Stimulated activated CD4-positive, alpha-beta T cell treated with anti-CD3 and anti-CD28 coated beads, Interleukin-4, amount 100 ng/mL, for 1 hour (primary cell): Measurements from ENCODE around the gene ADAMTS14.

Source experiments
- DNase-seq: peaks from one replicate; pipeline ENCODE4 v3.0.0-alpha.2; 2020

The ADAMTS14 gene

DNA sequence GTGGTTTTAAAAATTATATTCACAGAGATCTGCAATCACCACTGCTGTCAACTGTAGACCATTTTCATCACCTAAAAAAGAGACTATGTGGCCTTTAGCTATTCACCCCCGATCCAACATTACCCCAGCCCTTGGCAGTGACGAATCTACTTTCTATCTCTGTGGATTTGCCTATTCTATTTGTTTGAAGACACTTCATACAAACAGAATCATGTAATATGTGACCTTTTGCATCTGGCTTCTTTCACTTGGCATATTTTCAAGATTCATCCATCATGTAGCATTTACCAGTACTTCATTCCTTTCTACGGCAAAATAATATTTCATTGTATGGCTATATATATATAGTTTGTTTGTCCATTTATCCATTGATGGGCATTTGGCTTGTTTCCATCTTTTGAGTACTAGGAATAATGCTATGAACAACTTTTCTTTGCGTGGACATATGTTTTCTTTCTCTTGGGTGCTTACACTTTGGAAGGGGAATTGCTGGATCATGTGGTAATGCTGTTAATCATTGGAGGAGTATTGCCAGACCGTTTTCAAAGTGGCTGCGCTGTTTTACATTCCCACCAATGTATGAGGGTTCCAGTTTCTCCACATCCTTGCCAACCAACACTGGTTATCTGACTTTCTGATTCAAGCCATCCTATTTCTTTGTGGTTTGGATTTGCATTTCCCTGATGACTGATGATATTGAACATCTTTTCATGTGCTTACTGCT is 22.3 kb downstream of the ADAMTS14 start:
- no peak for DNase-seq

- no peak for DNase-seq
Observed at GRCh38 chr10:70695241-70696030, 23.1 kb downstream of the ADAMTS14 start.

- DNase-seq = no peak
Observed at GRCh38 chr10:70698211-70698610, 25.9 kb downstream of the ADAMTS14 start.

DNA sequence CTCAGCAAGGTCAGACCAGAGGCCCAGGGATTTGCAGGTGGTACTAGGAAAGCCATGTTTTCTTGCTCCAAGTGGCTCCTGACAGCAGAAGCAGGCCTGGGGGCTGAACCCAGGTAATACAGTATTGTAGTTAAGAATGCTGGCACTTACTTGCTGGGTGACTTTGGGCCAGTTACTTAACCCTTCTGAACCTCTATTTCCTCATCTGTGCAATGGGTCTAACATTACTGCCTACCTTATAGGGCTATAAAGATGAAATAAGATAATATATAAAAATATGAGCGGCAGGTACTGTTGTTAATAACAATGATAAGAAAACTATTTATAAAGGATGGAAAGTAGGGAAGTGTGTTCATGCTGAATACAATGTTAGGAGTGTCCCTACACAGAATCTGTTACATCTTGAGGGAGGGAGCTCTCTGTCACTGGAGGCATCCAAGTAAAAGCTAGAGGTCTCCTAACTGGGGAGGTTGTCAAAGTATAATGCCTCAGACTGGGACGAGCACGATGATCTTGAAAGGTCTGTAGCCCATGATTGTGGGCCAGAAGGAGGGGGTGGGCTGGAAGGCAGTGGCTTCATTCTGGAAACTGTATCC is 26.9 kb downstream of the ADAMTS14 start:
- DNase-seq = no peak

GRCh38 chr10:70699659-70700174 is 27.4 kb downstream of the ADAMTS14 start:
- DNase-seq = no peak

DNA sequence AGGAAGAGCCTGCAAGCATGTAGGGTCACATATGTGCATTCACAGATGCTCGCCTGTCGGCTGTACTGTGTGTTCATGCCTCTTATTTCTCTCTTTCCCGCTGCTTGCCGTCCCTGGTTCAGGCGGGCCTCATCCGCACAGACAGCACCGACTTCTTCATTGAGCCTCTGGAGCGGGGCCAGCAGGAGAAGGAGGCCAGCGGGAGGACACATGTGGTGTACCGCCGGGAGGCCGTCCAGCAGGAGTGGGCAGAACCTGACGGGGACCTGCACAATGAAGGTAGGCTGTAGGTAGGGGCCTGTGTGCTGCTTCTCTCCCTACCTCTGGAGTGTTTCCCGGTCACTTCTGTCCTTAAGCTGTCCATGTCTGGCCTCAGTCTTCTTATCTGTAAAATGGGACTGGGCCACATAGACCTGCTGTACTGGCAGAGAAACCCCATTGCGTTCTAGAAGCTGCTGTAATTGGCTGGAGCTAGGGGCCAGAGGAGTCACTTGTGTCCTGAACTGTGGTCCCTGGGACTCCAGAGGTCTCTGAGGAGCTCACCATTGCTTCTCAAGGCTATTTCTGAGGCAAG is 30.0 kb downstream of the ADAMTS14 start:
- DNase-seq = no peak

- DNase-seq = no peak
Observed at GRCh38 chr10:70704211-70704610, 31.9 kb downstream of the ADAMTS14 start.

DNA sequence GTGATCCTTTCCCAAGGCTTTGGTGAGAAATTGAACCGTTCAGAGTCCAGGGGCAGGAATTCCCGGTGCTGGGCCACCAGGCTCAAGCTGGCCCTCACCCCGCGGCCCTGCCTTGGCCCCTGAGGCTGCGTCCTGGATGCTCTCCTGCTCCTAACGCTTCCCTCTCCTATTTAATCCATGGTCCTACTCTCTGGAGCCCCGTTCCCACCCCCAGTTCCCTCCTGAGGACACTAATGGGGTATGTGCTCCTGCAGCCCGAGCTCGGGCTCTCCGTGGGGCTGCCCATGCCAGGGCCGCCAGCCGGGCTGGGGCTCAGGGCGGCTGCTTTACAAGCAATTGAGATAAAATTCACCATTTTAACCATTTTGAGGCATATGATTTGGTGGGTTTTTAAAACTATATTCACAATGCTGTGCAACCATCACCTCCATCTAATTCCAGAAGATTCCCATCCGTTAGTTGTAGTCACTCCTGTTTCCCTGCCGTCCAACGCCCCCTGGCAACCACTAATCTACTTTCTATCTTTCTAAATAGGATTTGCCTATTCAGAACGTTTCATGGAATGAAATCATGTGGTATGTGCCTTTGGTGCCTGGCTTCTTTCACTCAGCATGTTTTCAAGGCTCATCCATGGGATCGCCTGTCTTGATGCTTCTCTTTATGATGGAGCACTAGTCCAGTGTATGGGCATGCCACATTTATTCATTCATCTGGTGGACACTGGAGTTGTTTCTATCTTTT is 33.0 kb downstream of the ADAMTS14 start:
- no peak for DNase-seq

DNA sequence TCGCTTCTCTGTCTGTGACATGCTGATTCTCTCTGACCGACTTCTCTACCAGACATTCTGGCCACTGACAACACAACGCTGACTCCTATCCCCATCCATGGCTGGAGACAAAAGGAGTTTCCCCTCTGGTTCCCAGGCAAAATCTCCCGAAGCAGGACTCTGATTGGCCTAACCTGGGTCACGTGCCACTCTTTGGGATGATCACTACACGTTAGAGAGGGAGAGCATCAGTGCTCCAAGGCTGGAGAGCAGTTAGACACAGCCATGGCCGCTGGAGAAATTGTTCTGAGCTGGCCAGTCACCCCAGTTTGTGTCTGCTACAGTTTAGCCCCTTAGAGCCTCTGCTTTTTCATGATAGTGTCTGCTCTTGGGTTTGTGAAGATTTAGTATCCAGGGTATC is 38.9 kb downstream of the ADAMTS14 start:
- no peak for DNase-seq

DNA sequence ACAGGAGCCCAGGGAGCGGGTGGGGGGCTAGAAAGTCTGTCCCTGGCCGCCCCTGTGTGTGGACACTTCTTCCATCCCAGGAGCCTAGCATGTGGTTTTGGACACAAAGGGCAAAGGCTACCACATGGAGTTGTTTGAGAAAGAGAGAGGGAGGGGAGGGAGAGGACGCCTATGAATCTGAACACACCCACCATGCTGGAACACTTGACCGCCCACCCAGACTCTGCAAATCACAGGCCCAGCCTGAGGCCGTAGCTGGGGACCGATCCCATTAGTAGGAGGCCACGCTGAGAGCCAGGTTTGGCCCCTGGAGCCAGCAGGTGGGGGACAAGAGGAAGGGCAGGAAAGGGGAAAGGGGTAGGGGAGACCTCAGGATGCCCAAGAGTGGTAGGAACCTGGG is 39.6 kb downstream of the ADAMTS14 start:
- no peak for DNase-seq

GRCh38 chr10:70714245-70714644 is 41.9 kb downstream of the ADAMTS14 start:
- no peak for DNase-seq

DNA sequence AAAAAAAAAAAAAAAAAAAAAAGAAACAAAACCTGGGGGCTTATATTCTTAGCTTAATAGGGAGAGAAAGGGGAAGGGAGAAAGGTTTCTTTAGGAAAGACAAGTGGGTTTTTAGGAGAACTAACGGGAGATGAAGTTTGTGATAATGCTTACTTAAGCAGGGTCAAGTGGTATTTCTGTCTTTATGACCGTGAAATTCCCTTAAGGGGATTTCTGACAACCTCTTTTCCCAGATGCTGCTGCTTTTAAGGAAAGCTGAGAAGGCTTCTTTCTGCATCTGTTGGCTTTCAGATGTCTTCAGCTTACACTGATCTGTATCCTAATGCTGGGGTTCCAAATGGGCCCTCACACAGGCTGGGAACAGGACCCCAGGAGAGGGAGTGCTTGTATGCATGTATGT is 42.6 kb downstream of the ADAMTS14 start:
- no peak for DNase-seq

GRCh38 chr10:70715853-70716795 is 43.8 kb downstream of the ADAMTS14 start:
- no peak for DNase-seq

- DNase-seq = no peak
Observed at GRCh38 chr10:70722820-70723424, 50.6 kb downstream of the ADAMTS14 start.

DNA sequence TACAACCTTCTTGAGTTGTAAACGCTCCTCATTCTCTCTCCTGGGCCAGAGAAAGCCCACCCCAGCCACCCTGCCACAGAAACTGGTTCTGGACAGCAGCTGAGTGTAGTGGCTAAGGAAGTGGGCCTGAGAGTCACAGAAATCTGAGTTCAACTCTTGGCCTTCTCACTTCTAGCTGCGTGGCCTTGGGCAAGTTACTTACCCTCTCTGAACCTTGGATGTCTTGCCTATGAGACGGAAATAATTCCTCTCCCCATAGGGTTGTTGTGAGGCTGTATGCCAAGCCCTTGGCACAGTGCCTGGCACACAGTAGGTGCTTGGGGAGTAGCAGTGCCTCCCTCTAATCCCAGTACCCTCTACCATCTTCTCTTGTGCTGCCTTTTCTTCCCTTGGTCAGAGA is 51.5 kb downstream of the ADAMTS14 start:
- no peak for DNase-seq

DNA sequence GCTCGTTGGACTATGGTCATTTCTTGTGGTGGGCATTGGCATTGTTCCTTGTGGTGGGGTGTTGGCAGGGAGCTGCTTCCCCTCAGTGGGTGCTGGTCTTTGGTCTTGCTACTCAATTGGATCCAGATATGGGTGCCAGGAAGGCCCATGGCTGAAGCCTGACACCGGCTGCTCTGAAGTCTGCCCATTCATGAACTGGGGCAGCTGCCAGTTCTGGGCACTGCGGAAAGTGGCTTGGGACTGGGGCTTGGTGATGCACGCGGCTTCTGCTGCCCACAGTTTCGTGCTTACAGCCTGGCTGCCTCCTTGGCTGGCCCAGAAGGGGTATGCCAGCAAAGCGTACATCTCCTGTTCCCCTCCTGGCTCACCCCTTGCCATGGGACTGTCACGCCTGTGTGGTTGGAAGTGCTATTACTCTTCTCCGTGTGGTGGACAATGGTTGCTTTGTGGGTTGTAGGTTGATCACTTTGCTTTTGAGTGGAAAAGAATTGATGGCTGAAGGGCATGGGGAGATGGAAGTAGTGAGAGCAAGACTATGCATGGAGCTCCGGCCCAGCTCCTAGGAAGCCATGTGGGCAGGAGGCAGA is 54.7 kb downstream of the ADAMTS14 start:
- DNase-seq = no peak

GRCh38 chr10:70728328-70728727 is 56.0 kb downstream of the ADAMTS14 start:
- no peak for DNase-seq

GRCh38 chr10:70729763-70730357 is 57.6 kb downstream of the ADAMTS14 start:
- no peak for DNase-seq

DNA sequence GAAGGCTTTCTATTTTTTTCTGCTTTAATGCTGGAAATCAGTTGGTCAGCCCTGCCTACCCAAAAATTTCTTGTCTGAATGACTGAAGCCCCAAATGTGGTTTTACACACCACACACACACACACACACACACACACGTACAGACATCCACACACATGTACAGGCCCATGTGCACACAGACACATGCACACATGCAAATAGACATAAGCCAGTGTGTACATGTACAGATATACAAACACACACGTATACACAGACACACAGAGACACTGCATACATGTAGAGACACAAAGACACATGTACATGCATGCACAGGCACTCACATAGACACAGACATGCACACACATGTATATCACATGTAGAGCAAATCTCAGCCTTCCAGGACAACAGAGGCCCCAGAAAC is 58.6 kb downstream of the ADAMTS14 start:
- DNase-seq = no peak

- no peak for DNase-seq
Observed at GRCh38 chr10:70732569-70732968, 60.3 kb downstream of the ADAMTS14 start.
